ENCODE data around the gene DNLZ.

Gene DNLZ

GRCh38 chr9:136370037-136370436 is 6.5 kb upstream of the DNLZ start:
- no peaks in the 10 kb centered on the region for H3K27me3 ChIP-seq (ENCODE audit: control insufficient read depth in 2 of 2, insufficient read depth in 2 of 2, low read length in 2 of 2)
- no peaks in the 10 kb centered on the region for H3K36me3 ChIP-seq (ENCODE audit: control insufficient read depth in 2 of 2, insufficient read depth in 2 of 2, low read length in 2 of 2)
- H3K4me1 ChIP-seq (ENCODE audit: control insufficient read depth in 2 of 2, insufficient read depth in 2 of 2, low read length in 2 of 2): peaks cover 3 to 7% of the 10 kb centered on the region in 2 donors
- H3K9ac ChIP-seq (ENCODE audit: low read depth in 1 of 2, low read length in 2 of 2): no peak overlapping the region
- H3K27ac ChIP-seq (ENCODE audit: low read depth in 2 of 2, low read length in 2 of 2): no peak overlapping the region
- H3K4me3 ChIP-seq (ENCODE audit: low read length in 2 of 2): no peak overlapping the region
- H3K9me3 ChIP-seq (ENCODE audit: control insufficient read depth in 2 of 2, low read length in 2 of 2): no peaks in the 10 kb centered on the region

- H3K4me1 ChIP-seq (ENCODE audit: control insufficient read depth in 2 of 2, insufficient read depth in 2 of 2, low read length in 2 of 2): peaks cover 7 to 10% of the 10 kb centered on the region in 2 donors
- H3K36me3 ChIP-seq (ENCODE audit: control insufficient read depth in 2 of 2, insufficient read depth in 2 of 2, low read length in 2 of 2): no peaks in the 10 kb centered on the region
- no peaks in the 10 kb centered on the region for H3K9me3 ChIP-seq (ENCODE audit: control insufficient read depth in 2 of 2, low read length in 2 of 2)
Observed at GRCh38 chr9:136368190-136368589, 4.6 kb upstream of the DNLZ start.

GRCh38 chr9:136367296-136368145 is 4.0 kb upstream of the DNLZ start:
- H3K4me3 ChIP-seq (ENCODE audit: low read length in 2 of 2): no peak overlapping the region

More at GRCh38 chr9:136368190-136368589, 4.6 kb upstream of the DNLZ start:
- no peak overlapping the region for H3K4me3 ChIP-seq (ENCODE audit: low read length in 2 of 2)
- no peak overlapping the region for H3K27ac ChIP-seq (ENCODE audit: low read depth in 2 of 2, low read length in 2 of 2)
- no peak overlapping the region for H3K9ac ChIP-seq (ENCODE audit: low read depth in 1 of 2, low read length in 2 of 2)
- H3K27me3 ChIP-seq (ENCODE audit: control insufficient read depth in 2 of 2, insufficient read depth in 2 of 2, low read length in 2 of 2): no peaks in the 10 kb centered on the region

DNA sequence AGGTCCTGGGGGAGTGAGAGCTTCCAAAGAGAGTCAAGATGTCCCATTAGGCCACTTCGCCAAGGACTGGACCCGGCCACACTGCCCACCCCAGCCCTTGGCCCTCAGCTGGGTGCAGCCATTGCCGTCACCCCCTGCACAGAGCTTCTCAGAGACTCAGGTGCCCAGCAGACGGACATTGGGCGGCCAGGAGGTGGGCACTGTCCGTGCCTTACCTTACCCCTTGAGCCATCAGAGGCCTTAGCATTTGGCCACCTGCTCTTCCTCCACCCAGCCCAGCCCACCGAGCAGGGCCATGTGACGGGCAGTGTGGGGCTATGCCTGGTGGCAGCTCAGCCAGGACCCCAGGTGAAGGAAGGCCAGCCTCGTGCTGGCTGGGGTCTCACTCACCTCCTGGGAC is 3.3 kb upstream of the DNLZ start:
- no peak overlapping the region for H3K27ac ChIP-seq (ENCODE audit: low read depth in 2 of 2, low read length in 2 of 2)
- no peaks in the 10 kb centered on the region for H3K9me3 ChIP-seq (ENCODE audit: control insufficient read depth in 2 of 2, low read length in 2 of 2)
- no peak overlapping the region for H3K9ac ChIP-seq (ENCODE audit: low read depth in 1 of 2, low read length in 2 of 2)
- H3K27me3 ChIP-seq (ENCODE audit: control insufficient read depth in 2 of 2, insufficient read depth in 2 of 2, low read length in 2 of 2): no peaks in the 10 kb centered on the region
- no peak overlapping the region for H3K4me3 ChIP-seq (ENCODE audit: low read length in 2 of 2)
- no peaks in the 10 kb centered on the region for H3K36me3 ChIP-seq (ENCODE audit: control insufficient read depth in 2 of 2, insufficient read depth in 2 of 2, low read length in 2 of 2)
- peaks cover 4 to 10% of the 10 kb centered on the region in 2 donors for H3K4me1 ChIP-seq (ENCODE audit: control insufficient read depth in 2 of 2, insufficient read depth in 2 of 2, low read length in 2 of 2)

More at GRCh38 chr9:136367296-136368145, 4.0 kb upstream of the DNLZ start:
- H3K9ac ChIP-seq (ENCODE audit: low read depth in 1 of 2, low read length in 2 of 2): no peak overlapping the region
- no peaks in the 10 kb centered on the region for H3K36me3 ChIP-seq (ENCODE audit: control insufficient read depth in 2 of 2, insufficient read depth in 2 of 2, low read length in 2 of 2)
- H3K27ac ChIP-seq (ENCODE audit: low read depth in 2 of 2, low read length in 2 of 2): no peak overlapping the region
- peaks cover 7 to 9% of the 10 kb centered on the region in 2 donors for H3K4me1 ChIP-seq (ENCODE audit: control insufficient read depth in 2 of 2, insufficient read depth in 2 of 2, low read length in 2 of 2)
- no peaks in the 10 kb centered on the region for H3K9me3 ChIP-seq (ENCODE audit: control insufficient read depth in 2 of 2, low read length in 2 of 2)
- no peaks in the 10 kb centered on the region for H3K27me3 ChIP-seq (ENCODE audit: control insufficient read depth in 2 of 2, insufficient read depth in 2 of 2, low read length in 2 of 2)

GRCh38 chr9:136365775-136366222 is 2.3 kb upstream of the DNLZ start:
- Histone ChIP-seq H3K27me3 (ENCODE audit: control insufficient read depth in 2 of 2, insufficient read depth in 2 of 2, low read length in 2 of 2) (no peaks in the 10 kb centered on the region), H3K9me3 (ENCODE audit: control insufficient read depth in 2 of 2, low read length in 2 of 2) (no peaks in the 10 kb centered on the region), H3K9ac (ENCODE audit: low read depth in 1 of 2, low read length in 2 of 2) (no peak overlapping the region), H3K27ac (ENCODE audit: low read depth in 2 of 2, low read length in 2 of 2) (no peak overlapping the region), H3K4me1 (ENCODE audit: control insufficient read depth in 2 of 2, insufficient read depth in 2 of 2, low read length in 2 of 2) (peaks cover 4 to 15% of the 10 kb centered on the region in 2 donors), H3K4me3 (ENCODE audit: low read length in 2 of 2) (no peak overlapping the region), H3K36me3 (ENCODE audit: control insufficient read depth in 2 of 2, insufficient read depth in 2 of 2, low read length in 2 of 2) (no peaks in the 10 kb centered on the region)

- H3K36me3 ChIP-seq (ENCODE audit: control insufficient read depth in 2 of 2, insufficient read depth in 2 of 2, low read length in 2 of 2): no peaks in the 10 kb centered on the region
- peaks cover 6 to 15% of the 10 kb centered on the region in 2 donors for H3K4me1 ChIP-seq (ENCODE audit: control insufficient read depth in 2 of 2, insufficient read depth in 2 of 2, low read length in 2 of 2)
- no peak overlapping the region for H3K27ac ChIP-seq (ENCODE audit: low read depth in 2 of 2, low read length in 2 of 2)
- H3K27me3 ChIP-seq (ENCODE audit: control insufficient read depth in 2 of 2, insufficient read depth in 2 of 2, low read length in 2 of 2): no peaks in the 10 kb centered on the region
- no peak overlapping the region for H3K4me3 ChIP-seq (ENCODE audit: low read length in 2 of 2)
- no peak overlapping the region for H3K9ac ChIP-seq (ENCODE audit: low read depth in 1 of 2, low read length in 2 of 2)
- no peaks in the 10 kb centered on the region for H3K9me3 ChIP-seq (ENCODE audit: control insufficient read depth in 2 of 2, low read length in 2 of 2)
Observed at GRCh38 chr9:136364942-136365774, 1.6 kb upstream of the DNLZ start.

- H3K9me3 ChIP-seq (ENCODE audit: control insufficient read depth in 2 of 2, low read length in 2 of 2): no peaks in the 10 kb centered on the region
- no peak overlapping the region for H3K4me3 ChIP-seq (ENCODE audit: low read length in 2 of 2)
- no peaks in the 10 kb centered on the region for H3K27me3 ChIP-seq (ENCODE audit: control insufficient read depth in 2 of 2, insufficient read depth in 2 of 2, low read length in 2 of 2)
- peak overlapping the region in 1 of 2 donors; percentile 90 for H3K9ac ChIP-seq (ENCODE audit: low read depth in 1 of 2, low read length in 2 of 2)
- H3K36me3 ChIP-seq (ENCODE audit: control insufficient read depth in 2 of 2, insufficient read depth in 2 of 2, low read length in 2 of 2): no peaks in the 10 kb centered on the region
- H3K27ac ChIP-seq (ENCODE audit: low read depth in 2 of 2, low read length in 2 of 2): no peak overlapping the region
- H3K4me1 ChIP-seq (ENCODE audit: control insufficient read depth in 2 of 2, insufficient read depth in 2 of 2, low read length in 2 of 2): peaks cover 6 to 15% of the 10 kb centered on the region in 2 donors
Observed at GRCh38 chr9:136363949-136364748, 605 bp upstream of the DNLZ start.

- Histone ChIP-seq H3K4me3 (ENCODE audit: low read length in 2 of 2) (no peak overlapping the region), H3K4me1 (ENCODE audit: control insufficient read depth in 2 of 2, insufficient read depth in 2 of 2, low read length in 2 of 2) (peaks cover 6 to 15% of the 10 kb centered on the region in 2 donors), H3K27ac (ENCODE audit: low read depth in 2 of 2, low read length in 2 of 2) (peak overlapping the region in 1 of 2 donors; percentile 89), H3K36me3 (ENCODE audit: control insufficient read depth in 2 of 2, insufficient read depth in 2 of 2, low read length in 2 of 2) (no peaks in the 10 kb centered on the region), H3K9ac (ENCODE audit: low read depth in 1 of 2, low read length in 2 of 2) (no peak overlapping the region), H3K27me3 (ENCODE audit: control insufficient read depth in 2 of 2, insufficient read depth in 2 of 2, low read length in 2 of 2) (no peaks in the 10 kb centered on the region), H3K9me3 (ENCODE audit: control insufficient read depth in 2 of 2, low read length in 2 of 2) (no peaks in the 10 kb centered on the region)
Observed at GRCh38 chr9:136362450-136362784, 1.1 kb downstream of the DNLZ start.

- no peaks in the 10 kb centered on the region for H3K27me3 ChIP-seq (ENCODE audit: control insufficient read depth in 2 of 2, insufficient read depth in 2 of 2, low read length in 2 of 2)
- no peak overlapping the region for H3K9ac ChIP-seq (ENCODE audit: low read depth in 1 of 2, low read length in 2 of 2)
- no peaks in the 10 kb centered on the region for H3K9me3 ChIP-seq (ENCODE audit: control insufficient read depth in 2 of 2, low read length in 2 of 2)
- peak overlapping the region in 1 of 2 donors; percentile 89 for H3K27ac ChIP-seq (ENCODE audit: low read depth in 2 of 2, low read length in 2 of 2)
- H3K4me3 ChIP-seq (ENCODE audit: low read length in 2 of 2): no peak overlapping the region
- H3K36me3 ChIP-seq (ENCODE audit: control insufficient read depth in 2 of 2, insufficient read depth in 2 of 2, low read length in 2 of 2): no peaks in the 10 kb centered on the region
- peaks cover 6 to 15% of the 10 kb centered on the region in 2 donors for H3K4me1 ChIP-seq (ENCODE audit: control insufficient read depth in 2 of 2, insufficient read depth in 2 of 2, low read length in 2 of 2)
Observed at GRCh38 chr9:136361754-136362449, 1.6 kb downstream of the DNLZ start.

All from mucosa of rectum (tissue), 2 donors.